Esophagus muscularis mucosa (tissue), 4 donors: Measurements from ENCODE around the gene MEF2A. TPM values are rescaled to one million over a fixed set of nuclear protein-coding genes. Genes with fewer than 3 reads are reported as not detected.

ENCODE experiments used
- DNase-seq: peaks from one replicate; pipeline ENCODE4 v3.0.0-alpha.2; 2017; ENCODE audit errors: extremely low spot score
- H3K27ac ChIP-seq, 4 donors: fragments of 200-600 bp; sonication (generic); replicated peaks in 1 of 4; 1 replicate in 3 of 4; 2 replicates in 1 of 4; pipeline ENCODE4 v1.5.1; 2016 to 2019; ENCODE audit warnings: mild to moderate bottlenecking in 1 of 4
- H3K27me3 ChIP-seq, 4 donors: fragments of 200-600 bp; sonication (generic); one replicate each; pipeline versions ENCODE4 v1.5.1 to v1.6.0; 2016 to 2019
- H3K36me3 ChIP-seq, 4 donors: fragments of 200-600 bp; sonication (generic); one replicate each; pipeline ENCODE4 v1.5.1; 2016 to 2019
- H3K4me1 ChIP-seq, 4 donors: fragments of 200-600 bp; sonication (generic); one replicate each; pipeline ENCODE4 v1.5.1; 2016 to 2019
- H3K4me3 ChIP-seq, 4 donors: fragments of 200-600 bp; sonication (generic); 1 replicate in 2 of 4; 2 replicates in 2 of 4; pipeline ENCODE4 v1.5.1; 2016 to 2019; ENCODE audit warnings: mild to moderate bottlenecking in 4 of 4, moderate library complexity in 1 of 4
- H3K9me3 ChIP-seq, 4 donors: fragments of 200-600 bp; sonication (generic); 1 replicate in 3 of 4; 2 replicates in 1 of 4; pipeline ENCODE4 v1.5.1; 2016 to 2019
- EP300 ChIP-seq: sonication (generic); formaldehyde crosslinking; IDR thresholded peaks from one replicate; pipeline ENCODE4 v1.6.1; 2017; ENCODE audit warnings: antibody characterized with exemption
- POLR2A ChIP-seq: fragments of 450-650 bp; IDR thresholded peaks from one replicate; pipeline ENCODE4 v1.6.1; 2017; ENCODE audit warnings: antibody characterized with exemption, moderate library complexity, mild to moderate bottlenecking, low read depth
- POLR2AphosphoS5 ChIP-seq, 2 donors: sonication (generic); formaldehyde crosslinking; IDR thresholded peaks; one replicate each; pipeline ENCODE4 v1.6.1; 2017; ENCODE audit warnings: antibody characterized with exemption in 2 of 2
- WGBS: methylation state at CpG from one replicate; pipeline ENCODE4 v1.1.5; 2018; 5-methylcytosine and 5-hydroxymethylcytosine counted together
- intact Hi-C: fragments of 100-400 bp; cut with DNase I; formaldehyde crosslinking; loops from one replicate; pipeline ENCODE4 v1.15.1; 2023
- total RNA-seq, 4 donors: library from RNA; depleted of rRNA; stranded (reverse); fragments of >200 nt; gene quantifications; one replicate each; pipeline versions ENCODE4 v1.1.0 to v1.2.1, GENCODE V29; 2016
- TF ChIP-seq, protein P1 (sequence below), 3 experiments: fragments of 200-600 bp in 2 of 3; fragments of 450-650 bp in 1 of 3; sonication (generic) in 2 of 3; IDR thresholded peaks; one replicate each; pipeline ENCODE4 v1.5.1; 2017 to 2019; ENCODE audit warnings: antibody characterized with exemption in 3 of 3, mild to moderate bottlenecking in 2 of 3, moderate library complexity in 1 of 3

The MEF2A gene
- total RNA-seq, 4 donors from 2014 or later: 63.1 to 76.7 (median 73.3) TPM

DNA sequence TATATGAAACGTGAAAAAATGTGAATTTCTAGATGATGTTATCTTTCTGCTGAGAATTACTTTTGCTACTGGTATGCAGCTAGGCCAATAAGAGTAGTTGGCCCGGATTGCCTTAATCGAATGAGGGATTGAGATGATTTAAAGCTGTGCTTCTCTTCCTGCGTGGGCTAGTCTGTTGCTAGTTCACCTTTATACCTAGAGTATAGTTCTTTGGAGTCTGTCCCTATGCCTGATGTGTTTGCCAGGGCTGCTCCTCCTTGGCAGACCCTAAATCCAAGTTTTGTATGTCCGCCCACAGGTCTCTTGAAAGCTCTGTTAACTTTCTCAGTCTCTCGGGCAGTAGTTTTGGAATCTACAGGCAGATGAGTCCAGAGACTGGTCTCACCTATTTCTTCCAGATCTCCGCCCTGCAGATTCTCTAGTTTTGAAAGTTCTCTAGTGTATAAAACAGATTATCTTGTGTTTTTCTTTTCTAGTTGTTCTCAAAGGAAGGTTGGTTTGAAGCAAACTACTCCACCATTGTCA lies 64.9 kb downstream of the MEF2A start:
- 83% methylated on average over 7 of the region's 7 CpGs for WGBS
- TF ChIP-seq, protein P1, sequence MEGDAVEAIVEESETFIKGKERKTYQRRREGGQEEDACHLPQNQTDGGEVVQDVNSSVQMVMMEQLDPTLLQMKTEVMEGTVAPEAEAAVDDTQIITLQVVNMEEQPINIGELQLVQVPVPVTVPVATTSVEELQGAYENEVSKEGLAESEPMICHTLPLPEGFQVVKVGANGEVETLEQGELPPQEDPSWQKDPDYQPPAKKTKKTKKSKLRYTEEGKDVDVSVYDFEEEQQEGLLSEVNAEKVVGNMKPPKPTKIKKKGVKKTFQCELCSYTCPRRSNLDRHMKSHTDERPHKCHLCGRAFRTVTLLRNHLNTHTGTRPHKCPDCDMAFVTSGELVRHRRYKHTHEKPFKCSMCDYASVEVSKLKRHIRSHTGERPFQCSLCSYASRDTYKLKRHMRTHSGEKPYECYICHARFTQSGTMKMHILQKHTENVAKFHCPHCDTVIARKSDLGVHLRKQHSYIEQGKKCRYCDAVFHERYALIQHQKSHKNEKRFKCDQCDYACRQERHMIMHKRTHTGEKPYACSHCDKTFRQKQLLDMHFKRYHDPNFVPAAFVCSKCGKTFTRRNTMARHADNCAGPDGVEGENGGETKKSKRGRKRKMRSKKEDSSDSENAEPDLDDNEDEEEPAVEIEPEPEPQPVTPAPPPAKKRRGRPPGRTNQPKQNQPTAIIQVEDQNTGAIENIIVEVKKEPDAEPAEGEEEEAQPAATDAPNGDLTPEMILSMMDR (IDR thresholded peaks at IDR 0.05): no peak
- TF ChIP-seq POLR2A (no peak), POLR2AphosphoS5 (IDR thresholded peaks at IDR 0.05) (no peak), EP300 (no peak)
- DNase-seq: no peak
- no peaks in the 10 kb centered on the region for H3K9me3 ChIP-seq
- intact Hi-C loops: no loop called here
- H3K36me3 ChIP-seq: no peaks in the 10 kb centered on the region
- H3K27ac ChIP-seq: peak overlapping the region; percentile 0 to 47 (median 26)
- H3K27me3 ChIP-seq: no peaks in the 10 kb centered on the region
- H3K4me1 ChIP-seq: peaks cover 36 to 48% (median 44%) of the 10 kb centered on the region in 4 donors
- H3K4me3 ChIP-seq: no peak overlapping the region

DNA sequence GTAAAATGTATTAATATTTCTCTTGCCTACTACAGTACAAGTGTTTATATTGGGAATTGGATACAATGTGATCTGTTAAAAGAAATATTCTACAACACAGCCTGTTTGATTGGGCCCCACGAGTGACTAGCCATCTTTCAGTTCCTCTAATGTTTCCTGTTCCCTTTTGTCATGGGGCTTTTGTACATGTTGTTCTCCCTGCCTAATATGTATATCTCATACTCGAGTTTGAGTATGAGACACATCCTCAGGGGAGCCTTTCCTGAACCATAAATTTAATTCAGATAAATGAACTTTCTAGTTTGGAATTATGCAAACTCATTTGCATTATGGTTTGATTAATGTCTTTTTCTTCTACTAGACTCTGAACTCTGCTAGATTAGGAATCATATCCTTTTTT lies 65.5 kb downstream of the MEF2A start:
- H3K27me3 ChIP-seq: no peaks in the 10 kb centered on the region
- H3K9me3 ChIP-seq: no peaks in the 10 kb centered on the region
- H3K27ac ChIP-seq: peak overlapping the region; percentile 14 to 47 (median 26)
- TF ChIP-seq EP300 (no peak), POLR2AphosphoS5 (IDR thresholded peaks at IDR 0.05) (peak in 1 of 2 donors; percentile 16)
- TF ChIP-seq, protein P1 (IDR thresholded peaks at IDR 0.05): no peak
- no peaks in the 10 kb centered on the region for H3K36me3 ChIP-seq
- intact Hi-C loops: no loop called here
- no peak overlapping the region for H3K4me3 ChIP-seq
- DNase-seq: no peak
- peaks cover 36 to 48% (median 44%) of the 10 kb centered on the region in 4 donors for H3K4me1 ChIP-seq
- 6% methylated on average over 2 of the region's 2 CpGs for WGBS

DNA sequence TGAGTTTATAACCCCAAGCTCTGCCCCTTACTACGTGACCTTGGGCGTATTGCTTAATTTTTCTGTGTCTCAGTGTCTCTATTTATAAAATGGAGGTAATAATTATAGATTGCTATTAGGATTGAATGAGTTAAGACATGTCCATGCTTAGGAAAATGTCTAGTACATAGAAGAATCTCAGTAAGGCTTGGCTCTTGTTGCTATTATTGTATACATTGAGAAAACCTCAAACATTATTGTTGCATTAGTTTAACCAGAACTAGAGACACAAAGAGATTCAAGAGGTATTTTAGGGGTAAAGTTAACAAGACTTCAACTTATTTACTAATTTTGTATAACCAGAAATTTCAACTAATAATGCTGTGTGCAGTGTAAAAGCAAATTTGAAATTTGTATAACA lies 66.7 kb downstream of the MEF2A start:
- TF ChIP-seq POLR2A (no peak), POLR2AphosphoS5 (IDR thresholded peaks at IDR 0.05) (no peak), EP300 (no peak)
- TF ChIP-seq, protein P1 (IDR thresholded peaks at IDR 0.05): no peak
- no peaks in the 10 kb centered on the region for H3K36me3 ChIP-seq
- H3K27me3 ChIP-seq: no peaks in the 10 kb centered on the region
- no peak for DNase-seq
- peak overlapping the region in 1 of 4 donors; percentile 24 for H3K27ac ChIP-seq
- H3K9me3 ChIP-seq: no peaks in the 10 kb centered on the region
- no peak overlapping the region for H3K4me3 ChIP-seq
- peaks cover 35 to 48% (median 44%) of the 10 kb centered on the region in 4 donors for H3K4me1 ChIP-seq
- WGBS: 89% methylated on average over 2 of the region's 2 CpGs
- intact Hi-C loops: no loop called here

DNA sequence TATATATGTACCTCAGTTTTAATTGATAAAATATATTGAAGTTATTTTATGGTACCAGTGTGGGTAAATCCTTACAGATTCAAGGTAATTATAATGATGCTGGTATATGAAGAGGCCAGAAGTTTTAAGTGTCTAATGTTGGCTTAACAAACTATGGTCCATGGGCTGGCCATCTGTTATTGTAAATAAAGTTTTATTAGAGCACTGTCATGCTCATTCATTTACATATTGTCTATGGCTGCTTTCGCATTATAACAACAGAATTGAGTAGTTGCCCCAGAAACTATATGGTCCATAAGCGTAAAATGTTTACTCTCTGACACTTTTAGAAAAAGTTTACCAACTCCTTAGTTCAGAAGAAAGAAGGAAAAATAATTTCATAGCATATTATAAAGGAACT lies 67.9 kb downstream of the MEF2A start:
- Histone ChIP-seq H3K36me3 (no peaks in the 10 kb centered on the region), H3K27me3 (no peaks in the 10 kb centered on the region), H3K4me1 (peaks cover 27 to 42% (median 39%) of the 10 kb centered on the region in 4 donors), H3K27ac (no peak overlapping the region), H3K4me3 (no peak overlapping the region), H3K9me3 (no peaks in the 10 kb centered on the region)
- intact Hi-C loops: no loop called here
- 96% methylated on average over 2 of the region's 2 CpGs for WGBS
- no peak for TF ChIP-seq POLR2AphosphoS5 (IDR thresholded peaks at IDR 0.05)
- no peak for TF ChIP-seq EP300
- TF ChIP-seq, protein P1 (IDR thresholded peaks at IDR 0.05): no peak
- no peak for TF ChIP-seq POLR2A
- DNase-seq: no peak

DNA sequence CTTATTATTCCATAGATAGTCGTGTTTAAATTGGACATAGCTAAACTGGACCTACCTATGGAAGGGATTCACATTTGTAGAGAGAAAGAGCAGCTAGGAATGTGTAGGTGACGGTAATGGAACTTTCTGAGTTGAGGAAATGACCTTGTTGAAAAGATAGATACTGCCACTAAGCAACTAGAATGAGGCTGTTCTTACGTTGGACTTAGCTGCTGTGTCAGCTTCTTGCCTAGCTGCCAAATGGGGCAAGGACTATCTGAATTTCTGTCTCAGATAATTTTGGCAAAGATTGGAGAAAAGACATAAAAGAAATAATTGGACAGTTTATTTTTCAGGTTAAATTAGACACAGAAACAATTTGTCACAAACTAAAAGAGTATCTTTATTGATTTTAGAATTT lies 68.8 kb downstream of the MEF2A start:
- Histone ChIP-seq H3K9me3 (no peaks in the 10 kb centered on the region), H3K27me3 (no peaks in the 10 kb centered on the region), H3K27ac (no peak overlapping the region), H3K36me3 (no peaks in the 10 kb centered on the region), H3K4me1 (peaks cover 27 to 33% (median 30%) of the 10 kb centered on the region in 4 donors), H3K4me3 (no peak overlapping the region)
- TF ChIP-seq POLR2AphosphoS5 (IDR thresholded peaks at IDR 0.05): peak in 1 of 2 donors; percentile 23
- TF ChIP-seq POLR2A: no peak
- 74% methylated on average over 3 of the region's 3 CpGs for WGBS
- DNase-seq: no peak
- intact Hi-C loops: no loop called here
